GM19238 (cell line): Measurements from ENCODE around the gene UBTFL1.
"Not testable (repeated sequence)": the region's sequence is repeated elsewhere in the genome, so short reads cannot be mapped to it uniquely, and the experiment has no call there.

ENCODE experiments used
- DNase-seq: peaks from one replicate; pipeline ENCODE4 v3.0.0; 2011; ENCODE audit warnings: low spot score; ENCODE audit not compliant: insufficient read length

UBTFL1 gene, protein sequence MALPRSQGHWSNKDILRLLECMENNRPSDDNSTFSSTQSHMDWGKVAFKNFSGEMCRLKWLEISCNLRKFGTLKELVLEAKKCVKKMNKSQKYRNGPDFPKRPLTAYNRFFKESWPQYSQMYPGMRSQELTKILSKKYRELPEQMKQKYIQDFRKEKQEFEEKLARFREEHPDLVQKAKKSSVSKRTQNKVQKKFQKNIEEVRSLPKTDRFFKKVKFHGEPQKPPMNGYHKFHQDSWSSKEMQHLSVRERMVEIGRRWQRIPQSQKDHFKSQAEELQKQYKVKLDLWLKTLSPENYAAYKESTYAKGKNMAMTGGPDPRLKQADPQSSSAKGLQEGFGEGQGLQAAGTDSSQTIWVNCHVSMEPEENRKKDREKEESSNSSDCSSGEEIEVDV

DNA sequence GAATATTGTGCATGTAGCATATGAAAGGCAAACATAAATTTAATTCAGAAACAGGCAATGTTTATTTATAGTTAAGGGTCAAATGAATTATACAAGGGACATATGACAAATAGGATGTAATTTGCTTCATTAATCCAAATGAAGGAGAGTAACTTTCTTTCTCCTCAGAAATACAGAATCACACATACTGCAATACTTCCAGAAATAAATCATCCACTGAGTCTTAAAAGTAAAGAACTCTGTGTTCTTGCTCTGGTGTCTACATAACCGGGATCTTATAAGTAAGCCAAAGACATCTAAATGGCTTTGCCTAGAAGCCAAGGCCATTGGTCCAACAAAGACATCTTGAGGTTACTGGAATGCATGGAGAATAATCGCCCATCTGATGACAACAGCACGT is at the start of gene UBTFL1:
Gene UBTFL1 (plus strand): TSS at position 301 of the 400 bp plus-strand sequence. CDS start 0 bp downstream, at position 301.
- DNase-seq = not testable (repeated sequence)

DNA sequence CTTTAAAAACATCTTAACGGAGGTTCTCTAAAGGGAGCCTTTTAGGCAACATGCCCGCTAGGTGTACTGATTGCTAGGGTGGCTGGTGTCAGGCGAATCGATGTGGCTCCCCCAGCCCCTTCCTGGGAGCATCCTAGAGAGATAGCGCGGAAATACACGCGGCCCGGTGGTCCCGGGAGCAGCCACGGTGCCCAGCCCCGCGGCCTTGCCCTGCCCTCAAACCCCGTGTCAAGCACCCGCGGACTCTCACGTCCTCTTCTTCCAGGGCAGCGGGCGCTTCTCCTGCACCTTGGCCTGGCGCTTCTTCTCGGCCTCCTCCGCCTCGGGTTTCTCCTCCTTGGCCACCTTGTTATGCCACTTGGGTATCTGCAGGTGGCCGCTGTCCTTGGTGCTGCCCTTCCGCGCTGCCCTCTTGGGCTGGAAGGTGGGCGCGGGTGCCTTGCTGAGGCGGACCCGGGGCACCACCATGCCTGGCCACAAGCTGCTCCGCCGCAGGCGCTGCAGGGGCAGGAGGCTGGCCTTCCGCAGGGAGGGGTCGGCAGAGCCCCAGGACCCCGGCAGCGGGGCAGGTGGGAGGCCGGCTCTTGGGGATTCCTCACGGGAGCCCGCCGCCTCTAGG is 34.0 kb upstream of the UBTFL1 start:
- DNase-seq = not testable (repeated sequence)

DNA sequence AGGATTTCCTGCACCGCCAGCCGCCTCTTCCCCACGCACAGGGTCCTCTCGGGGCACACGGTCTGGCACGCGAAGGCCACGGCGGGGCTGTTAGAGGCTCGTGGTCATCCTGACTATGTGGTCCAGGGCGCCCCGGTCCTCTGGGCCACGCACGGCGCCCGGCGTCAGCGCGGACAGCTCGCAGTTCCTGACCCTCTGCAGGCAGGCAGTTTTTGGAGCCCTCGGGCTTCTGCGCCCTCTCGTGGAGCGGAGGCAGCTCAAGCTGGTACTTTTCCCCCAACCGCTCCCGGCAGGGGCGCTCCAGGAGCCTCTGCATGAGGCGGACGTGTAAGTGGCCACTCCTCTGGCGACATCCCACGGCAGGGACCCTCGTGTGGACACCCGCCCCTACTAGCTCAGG is 33.4 kb upstream of the UBTFL1 start:
- not testable (repeated sequence) for DNase-seq

DNA sequence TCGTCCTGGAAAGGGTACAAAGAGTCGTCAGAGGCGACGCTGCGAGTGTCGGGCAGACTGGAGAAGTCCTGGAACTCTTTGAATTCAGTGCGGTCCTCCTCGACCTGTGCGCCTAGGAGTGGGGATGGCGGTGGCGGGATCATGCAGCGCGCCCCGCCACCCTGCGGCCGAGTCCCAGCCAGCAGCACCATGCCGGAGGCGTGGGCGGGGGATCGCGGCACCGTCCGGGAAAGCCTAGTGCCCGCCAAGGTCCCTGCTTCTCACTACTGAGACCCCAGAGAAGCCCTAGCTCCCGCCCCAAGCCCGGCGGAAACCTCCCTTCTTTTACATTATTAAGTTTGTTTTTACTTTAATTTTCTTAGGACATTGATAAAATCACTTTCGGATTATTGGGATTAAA is 32.2 kb upstream of the UBTFL1 start:
- DNase-seq = not testable (repeated sequence)

DNA sequence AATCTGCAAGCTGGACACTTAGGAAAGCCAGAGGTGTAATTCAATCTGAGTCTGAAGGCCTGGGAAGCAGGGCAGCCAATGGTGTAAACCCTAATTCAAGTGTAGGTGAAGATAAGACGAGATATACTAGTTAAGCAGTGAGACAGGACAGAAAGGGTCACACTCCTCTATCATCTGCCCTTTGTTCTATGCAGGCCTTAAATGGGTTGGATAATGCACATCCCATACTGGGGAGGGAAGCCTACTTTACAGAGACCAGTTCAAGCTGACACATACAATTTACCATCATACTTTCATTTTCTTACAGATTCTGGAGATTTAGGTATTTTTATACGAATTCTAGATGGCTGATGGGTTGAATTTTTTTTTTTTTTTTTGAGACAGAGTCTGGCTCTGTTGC is 3.0 kb downstream of the UBTFL1 start:
- not testable (repeated sequence) for DNase-seq

DNA sequence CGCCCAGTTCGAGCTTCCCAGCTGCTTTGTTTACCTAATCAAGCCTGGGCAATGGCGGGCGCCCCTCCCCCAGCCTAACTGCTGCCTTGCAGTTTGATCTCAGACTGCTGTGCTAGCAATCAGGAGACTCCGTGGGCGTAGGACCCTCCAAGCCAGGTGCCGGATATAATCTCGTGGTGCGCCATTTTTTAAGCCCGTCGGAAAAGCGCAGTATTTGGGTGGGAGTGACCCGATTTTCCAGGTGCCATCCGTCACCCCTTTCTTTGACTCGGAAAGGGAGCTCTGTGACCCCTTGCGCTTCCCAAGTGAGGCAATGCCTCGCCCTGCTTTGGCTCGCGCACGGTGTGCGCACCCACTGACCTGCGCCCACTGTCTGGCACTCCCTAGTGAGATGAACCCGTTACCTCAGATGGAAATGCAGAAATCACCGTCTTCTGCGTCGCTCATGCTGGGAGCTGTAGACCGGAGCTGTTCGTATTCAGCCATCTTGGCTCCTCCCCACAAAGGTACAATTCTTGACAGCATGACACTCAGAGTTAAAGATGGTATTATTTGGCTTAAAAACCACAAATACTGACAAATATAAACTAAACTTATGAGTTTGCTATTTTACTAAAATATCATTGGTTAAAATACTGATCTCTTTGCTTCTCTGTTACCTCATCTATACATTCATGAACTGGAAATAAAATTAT is 9.6 kb downstream of the UBTFL1 start:
- DNase-seq = not testable (repeated sequence)

DNA sequence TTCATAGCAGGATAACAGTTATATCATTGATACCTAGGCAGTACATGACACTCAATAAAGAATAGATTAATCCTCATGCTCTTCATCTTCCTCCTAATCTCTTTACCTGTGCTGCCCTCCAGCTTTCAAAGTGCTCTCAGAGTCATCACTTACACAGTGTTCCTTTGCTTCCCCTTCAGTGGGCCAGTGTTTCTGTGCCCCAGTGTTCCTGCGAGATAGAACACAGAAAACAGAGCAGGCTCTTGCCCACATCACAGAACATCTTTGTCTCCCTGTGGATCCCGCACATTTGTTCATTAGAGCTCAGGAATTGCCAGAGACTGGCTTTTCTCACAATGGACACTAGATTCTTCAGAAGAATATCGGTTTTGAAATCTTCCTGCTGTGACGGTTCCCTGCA is 12.5 kb downstream of the UBTFL1 start:
- DNase-seq = not testable (repeated sequence)

DNA sequence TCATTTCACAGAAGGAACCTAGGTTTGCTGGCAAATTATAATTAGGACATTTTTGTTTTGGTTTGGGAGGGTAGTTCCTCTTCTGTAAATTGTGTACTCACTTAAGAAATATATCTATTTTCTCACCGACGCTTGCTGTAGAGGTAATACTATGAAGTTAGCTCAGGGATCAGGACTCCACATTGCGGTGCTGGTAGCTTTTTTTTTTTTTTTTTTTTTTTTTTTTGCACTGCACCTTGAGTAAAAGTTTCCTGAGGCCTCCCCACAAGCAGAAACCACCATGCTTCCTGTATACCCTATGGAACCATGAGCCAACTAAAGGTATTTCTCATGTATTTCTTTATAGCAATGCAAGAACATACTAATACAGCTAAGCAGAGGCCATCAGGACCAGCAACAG is 14.7 kb downstream of the UBTFL1 start:
- no peak for DNase-seq

DNA sequence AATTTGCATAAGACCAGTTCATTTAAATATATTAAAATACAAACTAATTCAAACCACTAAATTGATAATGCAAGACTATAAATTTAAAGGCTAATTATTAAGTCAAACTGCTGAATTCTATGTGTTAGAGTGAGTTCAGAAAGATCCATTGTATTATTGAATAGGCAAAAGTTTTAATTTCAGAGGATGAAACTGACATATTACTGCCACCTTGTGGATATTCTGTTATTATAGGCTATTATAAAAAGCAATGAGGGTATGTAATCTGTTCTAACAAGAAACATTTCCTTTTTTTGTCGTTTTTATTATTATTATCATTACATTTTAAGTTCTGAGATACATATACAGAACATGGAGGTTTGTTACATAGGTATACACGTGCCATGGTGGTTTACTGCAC is 27.8 kb downstream of the UBTFL1 start:
- no peak for DNase-seq

DNA sequence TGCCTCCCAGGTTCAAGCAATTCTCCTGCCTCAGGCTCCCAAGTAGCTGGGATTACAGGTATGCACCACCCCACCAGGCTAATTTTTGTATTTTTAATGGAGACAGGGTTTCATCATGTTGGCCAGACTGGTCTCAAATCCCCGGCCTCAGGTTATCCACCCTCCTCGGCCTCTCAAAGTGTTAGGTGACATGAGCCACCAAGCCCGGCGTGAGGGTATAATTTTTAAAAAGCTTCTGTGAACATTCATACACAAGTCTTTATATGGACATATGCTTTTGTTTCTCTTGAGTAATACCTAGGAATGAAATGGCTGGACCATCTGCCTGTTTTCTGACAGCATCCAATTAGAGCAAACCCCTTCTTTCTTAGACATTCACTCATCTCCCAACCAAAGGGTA is 34.4 kb downstream of the UBTFL1 start:
- no peak for DNase-seq

DNA sequence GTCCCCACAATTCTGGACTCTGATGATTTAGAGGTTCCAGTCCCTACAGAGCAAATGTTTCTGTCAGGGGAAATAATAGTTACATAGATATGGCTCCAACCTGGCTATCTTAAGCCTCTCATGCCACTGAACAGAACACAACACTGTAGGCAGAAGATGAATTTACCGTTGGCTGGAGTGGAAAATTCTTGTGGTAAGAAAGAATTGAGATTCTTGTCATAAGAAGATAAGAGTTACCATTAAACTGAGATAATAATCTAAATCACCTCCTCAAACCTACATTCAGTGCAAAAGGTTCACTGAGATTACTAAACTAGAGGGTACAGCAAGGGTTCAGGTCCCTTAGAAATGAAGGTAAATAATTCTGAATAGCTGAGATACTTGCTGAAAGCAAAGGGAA is 38.6 kb downstream of the UBTFL1 start:
- DNase-seq = no peak

DNA sequence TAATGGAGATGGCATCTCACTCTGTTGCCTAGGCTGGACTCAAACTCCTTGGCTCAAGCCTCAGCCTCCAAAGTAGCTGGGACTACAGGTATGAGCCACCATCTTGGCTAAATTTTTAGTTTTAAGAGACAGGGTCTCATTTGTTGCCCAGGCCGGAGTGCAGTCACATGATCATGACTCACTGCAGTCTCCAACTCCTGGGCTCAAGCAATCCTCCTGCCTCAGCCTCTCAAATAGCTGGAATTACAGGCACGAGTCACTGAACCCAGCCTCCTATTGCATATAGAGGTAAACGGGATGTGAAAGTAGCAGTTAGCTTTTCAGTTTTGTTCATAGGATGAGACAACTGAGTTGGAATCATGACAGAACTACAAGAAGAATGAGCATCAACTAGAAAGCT is 39.2 kb downstream of the UBTFL1 start:
- no peak for DNase-seq

DNA sequence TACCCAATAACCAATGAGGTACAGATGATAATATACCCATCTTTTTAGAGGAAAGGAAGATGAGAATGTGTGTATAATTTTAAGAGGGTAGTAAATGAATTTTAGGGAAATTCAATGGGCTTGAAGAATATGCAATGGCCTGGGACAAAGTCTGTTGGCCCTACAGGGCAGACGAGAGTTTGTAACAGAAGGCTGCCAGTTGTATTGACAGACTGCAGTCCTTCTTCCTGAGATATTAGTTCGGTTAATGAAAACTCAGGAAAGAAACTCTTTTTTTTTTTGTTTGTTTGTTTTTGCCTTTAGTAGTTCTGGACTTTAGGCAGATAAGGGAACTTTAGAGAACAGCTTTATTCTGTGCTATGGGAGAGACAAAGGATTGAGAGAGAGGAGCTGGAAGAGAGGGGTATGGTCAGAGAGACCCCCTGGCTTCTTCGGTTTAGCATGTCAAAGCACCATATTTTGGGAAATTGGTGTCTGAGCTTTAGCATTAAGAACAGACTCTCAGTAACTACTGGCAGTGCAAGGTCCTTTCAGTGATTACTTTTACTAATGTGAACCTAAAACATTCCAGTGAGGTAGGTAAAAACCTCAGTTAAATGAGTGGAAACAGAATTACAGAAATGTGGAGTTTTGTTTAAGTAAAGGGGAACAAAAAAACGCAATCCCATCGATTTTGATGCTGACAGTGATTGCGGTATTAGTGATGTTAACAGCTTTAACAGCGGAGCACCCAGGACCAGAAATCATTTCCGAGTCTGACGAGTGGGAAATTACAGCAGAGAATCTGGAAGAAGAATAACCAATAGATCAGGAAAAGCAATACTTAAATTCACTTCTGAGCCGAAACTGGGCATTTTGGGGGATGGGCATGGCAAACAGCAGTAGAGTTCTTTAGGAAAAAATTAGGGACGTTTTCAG is 48.1 kb downstream of the UBTFL1 start:
- no peak for DNase-seq

DNA sequence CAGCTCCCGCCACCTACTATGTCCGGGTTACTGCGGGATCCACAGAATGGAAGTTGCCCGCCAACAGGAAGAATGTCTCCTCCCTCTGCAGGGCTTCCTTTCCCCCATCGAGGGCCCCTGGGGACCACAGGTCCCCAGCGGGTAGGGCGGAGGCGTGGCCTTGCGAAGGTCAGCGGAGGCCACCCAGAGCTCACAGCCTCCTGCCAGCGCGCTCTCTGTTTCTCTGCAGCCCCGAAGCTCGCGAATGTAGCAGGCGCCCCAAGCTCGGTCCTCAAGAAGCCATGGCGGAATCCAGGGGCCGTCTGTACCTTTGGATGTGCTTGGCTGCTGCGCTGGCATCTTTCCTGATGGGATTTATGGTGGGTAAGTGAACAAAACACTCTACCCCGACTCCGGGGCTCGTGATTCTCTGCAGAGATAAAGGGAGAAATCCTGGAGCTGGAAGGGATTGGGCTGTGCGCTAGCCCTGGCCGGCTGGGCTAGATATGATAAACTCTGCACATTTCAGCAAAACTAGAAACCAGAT is 48.8 kb downstream of the UBTFL1 start, which contains the start of gene NAALAD2:
Gene NAALAD2 (plus strand): TSS at position 186 of the 526 bp plus-strand sequence. CDS start 96 bp downstream, at position 282.
- peak; percentile 2 for DNase-seq

DNA sequence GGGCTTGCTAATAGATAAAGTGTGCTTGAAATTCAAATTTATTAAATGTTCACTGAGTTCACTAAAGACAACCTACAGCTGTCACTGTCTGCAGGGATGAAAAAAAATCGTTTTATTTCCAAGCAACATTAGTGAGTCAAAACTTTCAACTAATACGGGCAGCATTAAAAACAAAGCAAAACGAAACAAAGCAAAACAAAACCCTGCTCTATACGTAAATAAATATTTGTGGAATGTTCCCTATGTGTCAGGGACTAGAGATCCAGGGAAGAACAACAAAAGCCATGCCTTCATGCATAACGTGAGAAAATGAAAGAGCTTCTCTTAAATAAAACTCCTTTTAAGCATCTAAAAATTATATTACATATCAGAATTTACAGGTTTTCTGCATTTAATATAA is 49.3 kb downstream of the UBTFL1 start:
- no peak for DNase-seq
